GM23248 (cell line): ENCODE results near the gene GNPTG.

ENCODE experiments used
- EZH2 ChIP-seq: fragments of 200-600 bp; sonication (generic); IDR thresholded peaks from 2 replicates; pipeline ENCODE4 v1.6.1; 2018; ENCODE audit warnings: antibody characterized with exemption, mild to moderate bottlenecking; ENCODE audit not compliant: insufficient read depth, poor library complexity, severe bottlenecking
- EZH2phosphoT487 ChIP-seq: fragments of 200-600 bp; sonication (generic); IDR thresholded peaks from 2 replicates; pipeline ENCODE4 v1.6.1; 2018; ENCODE audit warnings: antibody characterized with exemption, moderate library complexity, mild to moderate bottlenecking, low read depth; ENCODE audit not compliant: insufficient read depth

GRCh38 chr16:1378804-1379303 is 27.1 kb downstream of the GNPTG start:
- TF ChIP-seq EZH2 (no peak), EZH2phosphoT487 (no peak)
